Stimulated activated CD8-positive, alpha-beta memory T cell treated with anti-CD3 and anti-CD28 coated beads, Interleukin-15, amount 100 ng/mL, for 1 hour (primary cell): ENCODE data around the gene WARS2.
"Not testable (repeated sequence)": the region's sequence is repeated elsewhere in the genome, so short reads cannot be mapped to it uniquely, and the experiment has no call there.

Experiments used
- DNase-seq: peaks from one replicate; pipeline ENCODE4 v3.0.0-alpha.2; 2020; ENCODE audit warnings: low read depth

Gene WARS2

GRCh38 chr1:119140177-119141019 is at the start of gene WARS2:
WARS2 (minus strand) TSS chr1:119140653; CDS start chr1:119140644, 9 bp downstream.
- peak; percentile 87 for DNase-seq

GRCh38 chr1:119188926-119189325 is 48.5 kb upstream of the WARS2 start:
- DNase-seq: no peak

- no peak for DNase-seq
Observed at GRCh38 chr1:119187416-119187815, 47.0 kb upstream of the WARS2 start.

GRCh38 chr1:119186471-119186870 is 46.0 kb upstream of the WARS2 start:
- no peak for DNase-seq

GRCh38 chr1:119184972-119185371 is 44.5 kb upstream of the WARS2 start:
- no peak for DNase-seq

GRCh38 chr1:119181218-119181617 is 40.8 kb upstream of the WARS2 start:
- DNase-seq: no peak

- no peak for DNase-seq
Observed at GRCh38 chr1:119179051-119179450, 38.6 kb upstream of the WARS2 start.

GRCh38 chr1:119172927-119173326 is 32.5 kb upstream of the WARS2 start:
- DNase-seq: not testable (repeated sequence)

- not testable (repeated sequence) for DNase-seq
Observed at GRCh38 chr1:119171381-119172010, 31.0 kb upstream of the WARS2 start.

- no peak for DNase-seq
Observed at GRCh38 chr1:119163396-119163795, 22.9 kb upstream of the WARS2 start.

- DNase-seq: no peak
Observed at GRCh38 chr1:119160866-119161265, 20.4 kb upstream of the WARS2 start.

- no peak for DNase-seq
Observed at GRCh38 chr1:119160409-119160808, 20.0 kb upstream of the WARS2 start.

- DNase-seq: no peak
Observed at GRCh38 chr1:119159966-119160365, 19.5 kb upstream of the WARS2 start.

- no peak for DNase-seq
Observed at GRCh38 chr1:119159111-119159510, 18.7 kb upstream of the WARS2 start.

GRCh38 chr1:119156761-119157160 is 16.3 kb upstream of the WARS2 start:
- DNase-seq: not testable (repeated sequence)

- not testable (repeated sequence) for DNase-seq
Observed at GRCh38 chr1:119155069-119155468, 14.6 kb upstream of the WARS2 start.

- no peak for DNase-seq
Observed at GRCh38 chr1:119150150-119150549, 9.7 kb upstream of the WARS2 start.

- no peak for DNase-seq
Observed at GRCh38 chr1:119147661-119148090, 7.2 kb upstream of the WARS2 start.

GRCh38 chr1:119146466-119146865 is 6.0 kb upstream of the WARS2 start:
- no peak for DNase-seq

- DNase-seq: no peak
Observed at GRCh38 chr1:119144813-119145212, 4.4 kb upstream of the WARS2 start.

GRCh38 chr1:119143706-119144105 is 3.3 kb upstream of the WARS2 start:
- no peak for DNase-seq

- no peak for DNase-seq
Observed at GRCh38 chr1:119141660-119142059, 1.2 kb upstream of the WARS2 start.

- no peak for DNase-seq
Observed at GRCh38 chr1:119141020-119141424, 569 bp upstream of the WARS2 start.

- no peak for DNase-seq
Observed at GRCh38 chr1:119139857-119140176, 636 bp downstream of the WARS2 start.
